Neural cell (in vitro differentiated cells): ENCODE measurements around the gene PDE7B.

Experiments used
- CTCF ChIP-seq: fragments of 450-650 bp; IDR thresholded peaks from 2 replicates; pipeline ENCODE4 v1.5.1; 2014; ENCODE audit warnings: antibody characterized with exemption, mild to moderate bottlenecking, moderate library complexity; ENCODE audit not compliant: poor library complexity, severe bottlenecking
- EP300 ChIP-seq: fragments of 450-650 bp; conservative IDR thresholded peaks from 2 replicates; pipeline ENCODE4 v1.6.1; 2014; ENCODE audit warnings: antibody characterized with exemption, mild to moderate bottlenecking, moderate library complexity; ENCODE audit not compliant: poor library complexity, severe bottlenecking
- EZH2 ChIP-seq: fragments of 200-600, 300-800 bp; shearing (Covaris generic), sonication (generic); IDR thresholded peaks from 2 replicates; pipeline ENCODE4 v1.6.1; 2014; ENCODE audit warnings: antibody characterized with exemption, low read length, borderline replicate concordance, mild to moderate bottlenecking; ENCODE audit not compliant: insufficient read depth, poor library complexity, severe bottlenecking
- MXI1 ChIP-seq: fragments of 450-650 bp; conservative IDR thresholded peaks from 2 replicates; pipeline ENCODE4 v1.6.1; 2014; ENCODE audit warnings: antibody characterized with exemption, mild to moderate bottlenecking; ENCODE audit not compliant: poor library complexity, severe bottlenecking
- REST ChIP-seq: IDR thresholded peaks from 2 replicates; pipeline ENCODE4 v1.6.1; 2012; ENCODE audit warnings: borderline replicate concordance
- SMC3 ChIP-seq: fragments of 450-650 bp; conservative IDR thresholded peaks from 2 replicates; pipeline ENCODE4 v1.6.1; 2014; ENCODE audit warnings: antibody characterized with exemption, mild to moderate bottlenecking, moderate library complexity; ENCODE audit not compliant: poor library complexity
- TAF1 ChIP-seq: IDR thresholded peaks from 2 replicates; pipeline ENCODE4 v1.6.1; 2012; ENCODE audit warnings: low read depth

GRCh38 chr6:136112262-136112661 lies 260.8 kb downstream of the PDE7B start:
- TF ChIP-seq CTCF (no peak), EZH2 (no peak), SMC3 (no peak), EP300 (no peak), REST (no peak), TAF1 (no peak), MXI1 (no peak)
